Measurements from ENCODE around the gene CYB561.
A peak's percentile ranks its signal among the peaks of the same experiment; 100 is the strongest.

The CYB561 gene

DNA sequence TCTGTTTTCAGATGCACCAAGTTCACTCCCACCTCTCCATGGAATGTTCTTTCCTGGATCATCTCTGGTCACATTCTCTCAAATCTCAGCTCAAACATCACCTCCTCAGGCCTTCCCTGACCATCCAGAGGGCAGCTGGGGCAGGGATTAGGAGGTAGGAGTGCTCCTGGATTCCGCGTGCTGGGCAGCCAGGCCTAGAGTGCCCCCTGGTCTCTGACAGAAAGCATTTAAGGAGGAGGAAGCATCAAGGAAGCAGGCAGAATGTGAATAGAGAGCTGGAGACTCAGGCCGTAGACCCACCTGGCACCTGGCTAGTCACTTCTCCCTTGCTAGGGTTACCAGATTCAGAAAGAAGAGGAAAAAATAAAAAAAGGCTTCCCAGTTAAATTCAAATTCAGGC lies 2.5 kb upstream of the CYB561 start:
- no peak for DNase-seq

DNA sequence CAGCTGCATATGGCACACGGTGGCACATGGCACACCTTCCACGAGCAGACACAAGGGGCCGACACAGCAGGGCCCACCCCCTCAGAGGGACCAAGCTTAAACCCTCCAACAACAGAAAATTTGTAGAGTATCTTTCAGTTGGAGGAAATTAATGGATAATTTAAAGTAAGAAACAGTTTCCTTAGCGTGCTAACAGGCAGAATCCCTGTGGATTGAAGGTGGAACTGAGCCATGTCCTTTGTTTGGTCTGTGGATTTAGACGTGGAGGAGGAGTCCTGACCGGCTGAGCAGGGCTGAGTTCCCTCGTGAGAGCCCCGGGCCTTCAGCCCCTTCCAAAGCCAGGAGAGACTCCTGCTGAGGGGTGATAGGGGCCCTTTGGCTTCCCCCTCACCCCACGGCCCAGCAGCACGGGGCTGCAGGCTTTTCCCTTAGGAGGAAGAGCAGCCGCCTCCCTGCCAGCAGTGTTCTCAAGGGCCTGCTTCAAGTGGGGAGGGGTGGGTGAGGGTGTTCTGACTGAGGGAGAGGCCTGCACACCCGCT lies 1.4 kb upstream of the CYB561 start:
- peak; percentile 33 for DNase-seq

DNA sequence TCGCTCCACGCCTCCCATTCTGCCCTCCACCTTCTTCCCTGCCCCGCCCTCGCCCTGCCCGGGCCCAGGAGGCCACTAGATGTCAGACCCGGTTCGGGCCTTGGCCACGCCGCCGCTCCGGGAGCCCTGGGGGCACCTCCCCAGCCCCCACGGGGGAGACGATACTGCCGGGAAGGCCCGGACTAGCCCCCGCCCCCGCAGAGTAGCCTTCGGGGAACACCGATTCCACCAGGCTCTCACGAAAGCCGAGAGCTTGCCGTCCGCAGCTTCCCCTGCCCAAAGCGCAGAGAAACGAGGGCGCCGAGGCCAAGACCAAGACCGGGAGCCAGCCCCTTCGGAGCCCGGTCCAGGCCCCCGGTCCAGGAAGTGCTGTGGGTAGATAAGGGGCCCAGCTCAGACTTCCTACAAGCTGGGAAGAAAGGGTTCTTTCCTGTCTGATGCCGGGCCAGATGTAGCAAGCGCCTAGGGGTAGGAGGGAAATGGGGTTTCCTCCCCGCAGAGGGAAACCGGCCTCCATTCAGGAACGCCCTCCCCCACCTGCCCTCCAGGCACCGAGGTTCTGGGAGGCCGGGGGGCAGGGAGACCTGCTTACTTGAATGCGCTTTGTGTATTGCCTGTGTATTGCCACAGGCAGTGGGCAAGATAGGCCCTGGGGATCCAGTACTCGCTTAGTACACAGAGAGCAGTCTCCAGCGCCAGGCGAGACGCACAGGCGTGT lies 806 bp upstream of the CYB561 start:
- DNase-seq, result peak; percentile 95

DNA sequence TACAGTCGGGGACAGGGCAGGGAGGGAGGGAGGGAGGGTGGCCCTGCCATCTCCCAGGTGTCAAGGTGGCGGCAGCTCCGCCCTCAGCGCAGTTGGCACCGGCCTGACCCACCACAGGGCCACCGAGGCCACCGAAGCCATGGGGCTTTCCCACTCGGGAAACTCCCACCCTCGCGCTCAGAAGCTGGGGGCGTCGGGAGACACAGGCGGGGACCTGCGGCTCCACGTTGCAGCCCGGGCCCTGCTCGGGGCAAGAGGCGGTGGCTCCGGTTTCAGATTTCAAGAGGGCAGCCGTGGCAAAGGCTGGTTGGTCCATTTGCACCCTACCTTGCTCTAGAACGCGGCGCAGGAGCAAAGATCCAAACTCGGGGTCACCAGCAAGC lies 544 bp downstream of the CYB561 start:
- DNase-seq, result no peak

DNA sequence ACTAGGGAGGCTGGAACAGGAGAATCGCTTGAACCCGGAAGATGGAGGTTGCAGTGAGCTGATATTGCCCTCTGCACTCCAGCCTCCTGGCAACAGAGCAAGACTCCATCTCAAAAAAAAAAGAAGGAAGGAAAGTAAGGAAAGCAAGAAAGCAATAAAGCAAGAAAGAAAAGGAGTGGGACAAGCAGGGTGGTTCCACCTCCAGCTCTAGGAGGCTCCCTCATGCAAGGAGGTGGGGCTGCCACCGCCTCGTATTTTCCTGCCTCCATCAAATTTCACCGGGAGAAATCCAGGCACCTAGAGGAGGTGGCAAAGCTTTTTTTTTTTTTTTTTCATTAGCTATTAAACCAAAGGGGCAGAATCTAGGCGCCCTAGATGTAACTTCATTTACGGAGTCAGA lies 1.0 kb downstream of the CYB561 start:
- DNase-seq, result no peak

DNA sequence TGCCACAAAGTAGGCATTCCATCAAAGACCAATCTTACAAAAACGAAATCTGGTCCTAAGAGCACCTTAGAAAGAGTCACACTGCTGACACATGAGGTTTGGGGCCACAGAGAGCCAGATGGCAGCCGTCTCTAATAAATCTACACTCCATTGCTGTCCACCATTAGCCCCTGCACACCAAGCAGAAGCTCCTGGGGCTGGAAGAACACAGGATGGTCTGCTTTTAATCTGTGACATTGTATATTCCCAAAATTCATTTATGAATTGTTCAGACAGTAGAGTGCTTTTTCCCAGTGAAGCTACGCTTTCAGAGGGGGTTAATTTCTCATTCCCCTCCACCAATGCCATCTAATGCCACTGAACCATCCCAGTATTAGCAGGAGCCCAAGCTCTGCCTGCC lies 1.6 kb downstream of the CYB561 start:
- no peak for DNase-seq

DNA sequence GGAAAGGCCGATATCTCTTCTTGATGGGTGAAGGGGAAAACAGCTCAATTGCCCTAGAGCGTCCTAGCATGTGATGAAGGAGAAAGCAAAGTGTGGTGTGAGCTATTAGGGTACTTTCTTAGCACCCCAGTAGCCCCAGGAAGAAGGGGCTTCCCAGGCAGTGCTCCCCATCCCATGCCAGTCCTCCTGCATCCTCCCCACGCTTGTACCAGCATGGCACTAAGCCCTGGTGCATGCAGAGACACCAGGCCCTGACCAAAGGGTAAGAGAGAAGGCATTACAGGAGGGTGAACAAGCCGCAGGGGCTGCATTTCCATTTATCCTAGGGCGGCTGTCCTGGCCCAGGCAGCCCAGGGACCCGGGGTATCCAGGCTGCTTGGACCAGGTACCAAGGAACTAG lies 3.1 kb downstream of the CYB561 start:
- DNase-seq, result no peak

DNA sequence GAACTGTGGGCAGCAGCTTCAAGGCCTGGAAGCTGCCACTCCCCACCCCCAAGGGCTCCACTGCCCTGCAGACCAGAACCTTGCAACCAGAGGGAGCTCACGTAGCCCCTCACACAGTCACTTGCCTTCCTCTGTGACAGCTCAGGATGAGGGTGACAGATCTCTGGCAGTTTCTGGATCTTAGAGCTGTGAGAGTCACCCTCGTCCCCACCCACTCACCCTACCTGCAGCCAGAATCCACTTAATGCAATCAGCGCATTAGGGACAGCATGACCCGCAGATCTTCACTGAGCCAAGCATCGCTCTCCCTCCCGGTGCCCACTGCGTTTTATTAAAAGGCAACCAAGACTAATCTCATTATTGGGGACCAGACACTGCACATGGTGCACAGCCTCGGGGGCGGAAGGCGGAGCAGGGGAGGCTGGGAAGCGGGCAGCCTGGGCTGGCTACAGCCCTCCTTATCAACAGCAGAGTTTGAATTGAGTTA lies 3.5 kb downstream of the CYB561 start:
- peak; percentile 13 for DNase-seq

DNA sequence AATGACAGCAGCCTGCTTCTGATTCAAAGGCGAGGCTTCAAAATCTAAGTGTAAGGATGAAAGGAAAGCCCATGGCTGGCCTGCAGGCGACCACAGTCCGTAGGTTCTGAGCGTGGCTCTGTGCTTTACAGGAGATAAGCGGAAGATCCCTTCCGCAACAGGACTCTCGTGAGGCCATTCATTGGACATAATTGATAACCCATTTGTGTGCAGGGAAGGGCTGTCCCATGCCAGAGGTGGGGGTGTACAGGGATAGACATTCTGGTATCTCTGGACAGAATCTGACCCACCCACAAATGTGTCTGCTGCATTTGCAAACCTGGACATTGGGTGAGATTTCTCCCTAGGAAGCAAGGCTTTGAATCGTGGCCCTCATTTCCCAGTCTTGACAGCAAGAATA lies 4.0 kb downstream of the CYB561 start:
- no peak for DNase-seq

DNA sequence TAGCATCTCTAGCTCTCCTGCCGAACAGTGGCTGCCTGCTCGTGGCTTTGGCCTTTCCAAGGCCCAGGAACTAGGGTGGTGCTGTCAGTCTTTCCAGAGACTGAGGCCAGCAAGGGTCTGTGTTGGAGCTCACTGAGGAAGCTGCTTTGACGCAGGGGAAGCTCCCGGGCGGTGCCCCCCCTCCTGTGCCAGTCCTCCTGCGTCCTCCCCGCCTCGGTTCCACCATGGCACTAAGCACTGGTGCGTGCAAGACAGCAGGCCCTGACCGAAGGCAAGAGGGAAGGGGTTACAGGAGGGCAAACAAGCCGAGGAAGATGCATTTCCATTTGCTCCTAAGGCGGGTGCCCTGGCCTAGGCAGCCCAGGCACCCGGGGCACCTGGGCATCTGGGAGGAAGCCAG lies 4.5 kb downstream of the CYB561 start:
- DNase-seq, result no peak

DNA sequence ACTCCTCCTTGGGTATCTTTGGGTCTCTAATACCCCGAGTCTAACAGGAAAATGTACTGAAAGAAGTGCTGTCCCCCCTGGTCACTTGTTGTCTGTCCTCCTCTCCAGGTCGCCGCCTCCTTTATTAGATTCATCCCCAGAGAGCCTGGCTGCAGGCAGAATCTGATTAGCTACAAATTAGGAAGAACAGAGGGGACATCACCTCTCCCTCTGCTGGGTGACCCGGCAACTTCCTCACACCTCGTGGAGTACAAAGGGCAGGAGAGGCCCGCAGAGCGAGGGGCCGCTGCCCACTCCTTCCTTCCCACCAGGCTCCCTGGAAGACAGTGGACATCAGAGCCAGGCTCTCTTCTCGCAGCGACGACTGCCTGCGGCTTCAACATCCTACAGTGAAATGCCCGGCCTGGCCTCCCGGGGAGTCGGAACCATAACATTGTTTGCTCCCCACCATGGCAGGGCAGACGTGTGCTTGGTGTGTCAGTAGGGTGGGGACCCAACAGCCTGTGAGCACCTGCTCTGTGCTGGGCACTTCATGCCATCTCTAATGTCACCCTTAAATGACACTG lies 5.3 kb downstream of the CYB561 start:
- DNase-seq, result no peak

DNA sequence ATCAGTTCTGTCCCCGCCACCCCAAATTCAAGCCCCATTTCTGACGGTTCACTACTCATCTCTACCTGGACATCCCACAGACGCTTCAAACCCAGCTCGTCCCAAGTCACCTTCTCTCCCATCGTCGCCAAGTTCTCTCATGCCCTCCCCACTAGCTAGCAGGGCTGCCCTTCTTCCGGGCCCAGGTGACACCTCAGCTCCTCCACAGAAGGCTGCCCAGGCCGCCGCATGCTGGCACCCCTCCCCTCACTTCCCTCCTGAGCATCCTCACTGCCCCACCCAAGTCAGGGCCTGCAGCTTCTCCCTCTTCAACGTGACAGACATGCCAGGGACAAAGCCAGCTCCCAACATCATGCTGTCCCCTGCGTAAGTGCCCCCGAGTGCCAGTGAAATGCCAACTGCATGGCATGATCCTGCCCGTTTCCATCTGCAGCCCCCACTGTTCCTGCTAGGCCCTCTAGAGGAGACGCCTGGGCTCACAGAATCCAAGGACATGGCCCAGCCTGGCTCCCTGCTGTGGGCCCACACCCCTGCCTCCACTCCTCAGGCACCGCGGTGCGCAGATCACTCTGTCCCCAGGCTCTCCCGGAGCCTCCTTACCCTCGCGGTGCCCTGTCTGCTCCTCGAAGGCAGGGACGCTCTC lies 5.9 kb downstream of the CYB561 start:
- DNase-seq, result no peak

DNA sequence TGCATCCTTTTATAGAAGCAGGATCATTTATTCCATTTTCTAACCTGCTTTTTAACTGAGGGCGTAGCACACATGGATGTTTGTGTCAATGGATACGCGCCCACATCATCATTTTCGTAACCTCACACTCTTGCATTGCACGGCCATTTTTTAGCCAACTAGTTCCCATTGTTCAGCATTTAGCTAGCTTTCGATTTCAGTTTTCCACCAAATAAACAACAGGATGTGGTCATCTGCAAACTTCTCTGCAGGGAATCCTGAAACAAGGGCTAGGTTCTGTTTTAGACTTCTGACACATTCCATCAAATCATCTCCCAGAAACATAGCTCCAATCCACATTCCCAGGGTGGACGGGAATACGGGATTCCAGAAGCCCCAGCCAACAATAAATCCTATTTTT lies 6.4 kb downstream of the CYB561 start:
- DNase-seq, result no peak

DNA sequence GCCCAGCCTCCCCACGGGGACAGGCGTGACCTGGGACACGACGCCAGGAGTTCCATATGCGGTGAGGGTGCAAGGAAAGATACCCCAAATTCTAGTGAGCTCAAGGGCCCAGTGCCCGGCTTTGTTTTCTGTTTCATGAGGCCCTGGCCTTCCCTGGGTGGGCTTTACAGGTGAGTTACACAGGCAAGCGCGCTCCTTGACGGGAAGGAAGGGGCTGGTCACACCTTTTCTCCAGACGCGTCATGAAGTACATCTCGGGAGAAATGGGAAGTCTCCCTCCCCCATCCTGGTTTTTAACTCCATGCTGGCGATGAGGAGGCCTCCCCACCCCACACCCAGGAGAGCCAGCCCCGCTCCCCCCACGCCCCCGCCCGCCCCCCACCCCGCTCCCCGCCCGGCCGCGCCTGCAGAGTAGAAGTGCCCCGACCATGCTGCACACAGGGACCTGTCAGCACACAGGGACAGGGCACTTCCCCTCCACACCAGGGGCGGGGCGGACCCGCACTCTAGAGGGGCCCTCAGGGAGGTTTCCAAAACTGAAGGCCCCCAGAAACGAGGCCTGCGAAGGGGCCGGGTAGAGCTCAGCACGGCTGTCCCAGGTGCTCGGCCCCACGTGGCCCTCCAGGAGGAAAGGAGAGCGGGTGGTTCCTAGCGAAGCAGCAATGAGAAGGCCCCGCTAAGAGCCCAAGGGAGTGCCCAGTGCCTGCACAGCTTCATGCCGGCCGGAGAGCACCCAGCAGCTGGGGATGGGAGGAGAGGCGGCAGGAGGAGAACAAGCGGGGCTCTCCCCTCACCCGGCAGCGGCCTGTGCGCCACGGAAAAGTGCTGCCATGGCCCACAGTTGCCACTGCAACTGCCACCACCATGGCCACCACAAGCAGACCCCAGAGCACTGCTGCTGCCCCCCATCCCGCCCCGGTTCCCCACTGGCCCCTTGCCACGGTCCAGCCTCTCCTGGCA lies 7.7 kb downstream of the CYB561 start:
- DNase-seq, result no peak

DNA sequence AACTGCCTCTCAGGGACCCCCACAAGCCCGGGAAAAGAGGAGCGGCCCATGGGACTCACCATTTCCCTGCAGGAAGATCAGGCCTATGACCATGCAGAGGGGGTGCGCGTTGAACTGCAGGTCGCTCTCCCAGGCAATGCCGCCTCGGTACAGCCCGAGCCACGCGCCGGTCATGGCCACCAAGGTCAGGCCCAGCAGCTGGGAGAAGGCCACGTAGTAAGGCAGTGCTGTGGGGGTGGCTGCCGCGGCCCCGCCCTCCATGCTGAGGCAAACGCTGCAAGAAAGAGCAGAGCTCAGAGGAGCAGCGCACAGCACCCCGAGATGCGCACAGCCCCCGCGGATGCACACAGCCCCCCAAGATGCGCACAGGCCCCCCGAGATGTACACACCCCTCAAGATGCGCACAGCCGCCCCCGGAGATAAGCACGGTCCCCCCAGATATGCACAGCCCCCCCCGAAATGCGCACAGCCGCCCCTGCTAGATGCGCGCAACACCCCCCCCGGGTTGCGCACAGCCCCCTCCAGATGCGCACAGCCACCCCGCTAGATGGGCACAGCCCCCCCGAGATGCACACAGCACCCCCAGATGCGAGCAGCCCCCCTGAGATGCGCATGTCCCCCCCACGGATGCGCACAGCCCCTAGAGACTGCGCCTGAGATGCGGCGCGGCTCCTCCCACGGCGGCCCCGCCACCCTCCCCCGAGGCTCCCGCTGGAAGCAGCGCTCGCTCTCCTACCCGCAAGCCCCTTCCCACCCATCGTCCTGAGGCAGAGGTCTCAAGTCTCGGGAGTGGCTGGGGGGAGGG lies 8.6 kb downstream of the CYB561 start:
- no peak for DNase-seq

DNA sequence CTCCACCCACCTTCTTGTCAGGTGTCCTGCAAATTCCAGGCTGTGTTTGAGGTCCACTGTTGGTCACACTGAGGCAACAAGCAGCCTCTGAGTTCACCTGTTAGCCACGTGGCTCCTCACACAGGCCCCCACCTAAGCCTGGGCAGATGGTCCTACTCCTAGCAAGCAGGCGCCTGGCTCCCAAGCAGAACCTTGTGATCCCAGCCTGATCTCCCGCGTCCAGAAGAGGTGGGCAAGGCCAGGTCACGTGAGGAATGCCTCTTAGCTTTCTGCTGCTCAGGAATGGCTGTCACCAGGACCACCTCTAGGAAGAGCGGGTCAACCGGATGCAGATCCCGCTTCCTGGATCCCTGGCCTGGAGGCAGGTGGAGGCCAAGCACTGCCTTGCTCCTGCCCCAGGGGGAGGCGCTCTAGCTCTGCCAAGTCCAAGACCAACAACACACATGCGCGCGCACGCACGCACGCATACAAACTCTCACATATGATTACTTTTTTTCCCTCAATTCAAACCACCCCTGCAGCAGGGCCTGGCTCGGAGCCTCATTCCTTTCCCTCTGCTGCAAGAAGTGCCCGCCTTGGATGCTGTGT lies 9.5 kb downstream of the CYB561 start:
- DNase-seq, result no peak

DNA sequence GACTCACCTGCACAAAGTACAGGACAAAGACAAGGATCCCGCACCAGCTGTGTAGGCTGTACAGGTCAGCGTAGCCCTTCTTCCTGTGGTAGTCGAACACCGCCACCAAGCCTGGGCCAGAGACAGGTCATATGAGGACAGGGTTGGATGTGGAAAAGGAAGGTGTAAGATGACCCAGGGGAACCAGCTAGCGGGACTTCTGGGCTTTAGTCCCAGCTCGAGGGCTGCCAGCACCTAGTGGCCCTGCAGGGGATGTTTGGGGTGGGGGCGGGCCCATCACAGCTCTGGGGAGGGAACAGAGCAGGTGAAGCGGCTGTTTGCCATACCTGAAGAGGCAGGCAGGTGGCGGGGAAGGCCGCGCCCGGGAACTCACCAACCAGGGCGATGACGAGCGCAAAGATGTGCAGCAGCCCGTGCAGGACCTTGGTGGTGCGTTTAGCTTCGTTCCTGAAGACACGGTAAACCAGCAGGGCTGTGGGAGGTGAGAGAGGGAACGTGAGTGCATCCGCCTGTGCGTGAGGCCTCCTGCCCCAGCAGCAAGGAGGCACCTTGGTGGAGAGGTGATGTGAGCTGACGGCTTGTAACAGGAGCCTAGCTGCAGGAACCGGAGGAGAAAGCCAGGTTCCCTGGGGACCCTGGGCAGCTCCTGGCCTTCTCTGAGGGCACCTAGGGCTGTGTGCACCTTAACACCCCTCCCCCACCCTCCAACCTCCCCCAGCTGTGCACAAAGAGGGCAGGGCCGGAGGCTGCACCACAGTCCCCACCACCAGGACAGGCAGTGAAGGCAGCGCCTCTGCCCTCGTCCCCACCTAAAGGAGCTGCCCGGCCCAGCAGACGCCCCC lies 10.2 kb downstream of the CYB561 start:
- DNase-seq, result no peak

DNA sequence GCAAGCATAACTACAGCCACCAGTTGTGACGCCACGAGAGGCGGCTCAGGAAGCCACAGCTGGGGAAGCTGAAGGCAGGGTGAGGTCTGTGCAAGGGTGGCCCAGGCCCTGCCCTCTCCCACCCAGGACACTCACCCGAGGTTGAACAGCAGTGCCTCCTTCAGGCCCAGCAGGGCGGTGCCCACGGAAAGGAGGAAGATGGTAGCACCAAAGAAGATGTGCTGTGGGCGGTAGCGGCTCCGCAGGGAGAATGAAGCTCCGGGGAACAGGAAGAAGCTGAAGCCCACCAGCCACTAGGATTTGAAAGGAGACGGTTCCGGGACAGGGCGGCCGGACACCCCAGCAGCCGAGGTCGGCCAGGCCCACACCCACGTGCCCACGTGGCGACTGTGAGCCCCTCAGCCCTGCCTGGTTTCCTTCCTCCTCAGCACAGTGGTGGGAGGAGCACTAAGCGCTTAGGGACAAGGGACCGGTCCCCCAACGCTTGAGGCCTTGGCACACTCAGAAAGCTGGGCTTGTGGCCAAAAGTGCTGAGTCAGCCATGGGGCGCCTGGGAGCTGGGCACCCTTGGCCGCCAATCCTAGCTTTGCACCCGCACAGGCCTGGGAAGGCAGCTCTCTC lies 11.0 kb downstream of the CYB561 start:
- no peak for DNase-seq

DNA sequence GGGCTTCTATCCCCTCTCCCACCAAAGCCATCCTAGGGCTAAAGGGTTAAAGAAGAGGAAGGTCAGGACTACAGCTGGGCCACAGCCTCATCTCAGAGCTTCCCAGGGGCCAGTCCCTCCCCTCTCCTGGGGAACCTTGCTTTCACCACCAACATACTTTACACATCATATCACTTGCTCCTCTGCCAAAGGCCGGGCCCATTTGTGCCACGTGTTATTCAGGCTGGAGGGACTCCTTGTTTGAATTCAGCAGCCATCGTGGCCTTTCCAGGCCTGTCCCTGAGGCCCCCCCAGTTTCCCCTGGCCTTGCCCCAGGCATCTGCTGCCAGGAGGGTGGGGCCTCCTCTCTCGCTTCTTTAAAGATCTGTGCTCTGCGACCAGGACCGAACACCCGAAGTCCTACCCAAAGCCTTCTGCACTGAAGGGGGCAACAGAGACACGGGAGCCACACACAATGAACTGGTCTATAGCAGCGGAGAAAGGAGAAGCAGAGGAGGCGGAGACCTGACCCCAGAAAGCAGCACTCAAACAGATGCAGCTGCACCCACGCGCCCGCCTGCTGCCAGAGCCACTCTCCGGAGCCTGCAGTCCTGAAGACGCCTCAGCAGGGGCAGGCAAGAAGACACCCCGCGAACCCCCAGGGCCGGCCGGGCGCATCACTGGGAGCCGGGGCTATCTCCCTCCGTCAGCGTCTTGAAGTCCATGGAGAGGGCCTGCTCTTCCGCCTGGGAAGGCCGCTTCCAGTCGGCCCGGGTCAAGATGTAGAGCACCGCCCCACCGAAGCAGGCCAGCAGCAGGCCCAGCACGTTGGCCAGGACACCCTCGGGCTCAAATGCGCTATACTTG lies 12.1 kb downstream of the CYB561 start:
- no peak for DNase-seq
